ENCODE results near the gene MEAF6. TPM values are rescaled to one million over a fixed set of nuclear protein-coding genes. Genes with fewer than 3 reads are reported as not detected.

MEAF6 gene
- total RNA-seq, 1 donor from 2014 or later = 35.7 TPM

DNA sequence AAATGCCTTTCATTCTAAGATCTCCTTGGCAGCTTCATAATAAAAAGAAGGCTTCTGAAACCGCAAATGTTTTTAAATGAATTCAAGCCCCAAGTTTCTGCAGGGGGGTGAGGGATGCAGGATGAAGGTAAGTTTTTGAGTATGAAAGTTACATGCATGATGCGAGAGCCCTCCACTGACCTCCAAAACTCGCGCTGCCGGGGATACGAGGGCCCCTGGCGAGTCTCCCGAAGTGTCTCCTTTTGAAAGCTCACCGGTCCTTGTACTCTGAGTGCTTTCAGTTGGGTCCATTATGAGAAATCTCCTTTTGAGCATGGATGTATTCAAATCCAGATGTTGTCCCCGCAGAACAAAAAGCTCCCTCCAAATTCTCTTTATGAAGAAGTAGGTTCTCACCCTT is 59.0 kb downstream of the MEAF6 start:
- intact Hi-C loops (cut with micrococcal nuclease) = loop anchor here (5.0 kb wide), 1 partner anchor 227 kb away; no protein-coding TSS in a partner anchor
- DNase-seq (no peak), ATAC-seq (no peak)

DNA sequence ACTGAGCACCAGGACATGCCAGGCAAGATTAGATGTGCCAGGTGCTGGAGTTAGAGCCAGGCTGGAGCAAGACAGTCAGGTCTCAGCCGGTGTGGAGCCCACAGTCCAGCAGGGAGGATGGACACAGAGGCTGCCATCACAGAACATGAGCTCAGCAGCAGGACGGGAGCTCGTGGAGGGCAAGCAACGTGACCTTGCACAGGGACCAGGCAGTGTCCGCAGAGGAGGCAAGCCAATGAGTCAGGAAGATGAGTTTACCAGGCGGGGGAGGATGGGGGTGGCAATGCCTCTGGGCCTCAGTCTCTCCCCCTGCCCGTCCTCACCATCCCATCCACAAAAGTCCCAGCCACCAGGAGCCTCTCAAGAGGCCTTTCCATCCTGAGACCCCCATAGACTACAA is 60.9 kb downstream of the MEAF6 start:
- ATAC-seq (no peak), DNase-seq (no peak)
- intact Hi-C loops (cut with micrococcal nuclease) = no loop called here

DNA sequence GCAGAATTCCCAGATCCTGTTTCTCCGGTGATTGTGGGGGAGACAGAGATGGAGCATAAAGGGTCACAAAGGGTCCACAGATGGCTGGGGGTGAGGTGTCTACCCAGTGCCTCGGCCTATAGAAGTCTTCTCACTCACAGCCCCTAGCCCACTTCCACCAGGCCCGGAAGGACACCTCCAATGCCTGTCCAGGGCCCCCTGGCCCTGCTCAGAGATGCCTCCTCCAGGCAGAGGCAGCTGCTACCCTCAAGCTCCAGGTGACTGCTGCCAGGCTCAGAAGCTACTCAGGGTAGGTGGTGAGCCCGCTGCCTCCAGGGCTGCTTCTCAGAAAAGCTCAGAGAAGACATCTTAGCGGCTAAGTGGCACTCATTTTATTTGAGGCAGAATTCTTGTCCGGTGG is 62.1 kb downstream of the MEAF6 start:
- ATAC-seq = no peak
- intact Hi-C loops (cut with micrococcal nuclease) = no loop called here
- no peak for DNase-seq

DNA sequence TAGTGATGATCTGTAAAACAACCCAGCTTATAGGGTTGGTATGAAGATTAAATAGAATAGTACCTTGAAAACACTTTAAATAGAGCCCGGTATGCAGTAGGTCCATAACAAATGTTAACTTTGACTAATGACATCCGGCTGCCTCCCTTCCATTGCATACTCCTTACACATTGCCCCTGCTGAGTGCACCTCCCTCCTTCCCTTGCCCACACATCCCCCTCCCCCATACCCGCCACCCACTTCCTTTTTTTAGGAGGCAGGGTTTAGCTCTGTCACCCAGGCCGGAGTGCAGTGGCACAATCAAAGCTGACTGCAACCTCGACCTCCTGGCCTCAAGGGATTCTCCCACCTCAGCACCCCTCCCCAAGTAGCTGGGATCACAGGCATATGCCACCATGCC is 64.6 kb downstream of the MEAF6 start:
- intact Hi-C loops (cut with micrococcal nuclease) = no loop called here
- no peak for DNase-seq
- no peak for ATAC-seq

DNA sequence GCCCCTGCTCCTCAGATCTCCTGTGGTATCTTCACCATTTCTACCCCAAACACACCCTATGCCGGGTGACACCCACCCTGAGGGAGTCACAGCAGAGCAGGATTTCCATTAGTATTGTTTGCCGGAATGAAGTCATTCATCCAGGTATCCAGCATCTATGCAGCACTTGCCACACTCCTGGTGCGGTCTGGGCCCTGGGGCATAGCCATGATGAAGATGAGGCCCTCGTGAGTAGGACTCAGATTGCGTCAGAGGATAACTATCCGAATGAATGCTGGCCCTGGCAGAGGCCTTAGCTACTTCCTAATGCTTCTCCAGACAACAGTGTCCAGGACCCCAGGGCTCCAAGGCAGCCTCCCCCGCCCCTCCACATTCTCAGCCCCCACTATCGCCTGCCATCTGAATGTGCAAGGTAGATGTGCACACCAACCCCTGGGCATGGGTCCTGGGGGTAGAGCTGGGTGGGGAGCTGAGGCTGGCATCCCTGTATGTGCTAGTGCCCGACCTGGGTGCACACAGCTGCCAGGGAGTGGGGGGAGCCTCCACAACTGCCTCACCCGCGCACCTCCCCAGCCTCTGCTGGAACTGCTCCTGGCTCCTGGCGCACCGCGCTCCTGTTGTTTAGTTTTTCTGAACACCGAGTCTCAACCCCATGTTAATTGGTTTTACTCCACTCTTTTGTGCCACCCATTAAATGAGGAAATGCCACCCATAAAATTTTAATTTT is 65.7 kb downstream of the MEAF6 start:
- intact Hi-C loops (cut with micrococcal nuclease) = no loop called here
- ATAC-seq = no peak
- DNase-seq = no peak

DNA sequence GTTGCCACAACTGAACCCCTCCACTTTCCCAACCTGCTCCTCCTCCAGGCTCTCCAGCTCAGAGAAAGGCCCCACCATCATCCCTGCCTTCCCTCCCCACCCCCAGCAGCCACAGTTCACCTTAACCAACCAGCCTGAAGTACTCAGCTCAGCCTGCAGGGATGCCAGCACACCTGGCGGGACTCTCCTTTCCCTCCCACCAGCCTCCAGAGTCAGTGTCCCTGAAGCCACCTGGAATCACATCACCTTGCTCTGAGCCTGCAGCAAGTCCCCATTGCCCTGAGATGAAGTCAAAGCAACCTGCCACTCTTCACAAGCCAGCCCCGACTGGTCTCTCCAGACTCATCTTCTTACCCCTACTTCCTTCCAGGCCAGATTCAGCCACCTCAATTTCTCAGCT is 66.4 kb downstream of the MEAF6 start:
- intact Hi-C loops (cut with micrococcal nuclease) = no loop called here
- ATAC-seq (no peak), DNase-seq (no peak)

DNA sequence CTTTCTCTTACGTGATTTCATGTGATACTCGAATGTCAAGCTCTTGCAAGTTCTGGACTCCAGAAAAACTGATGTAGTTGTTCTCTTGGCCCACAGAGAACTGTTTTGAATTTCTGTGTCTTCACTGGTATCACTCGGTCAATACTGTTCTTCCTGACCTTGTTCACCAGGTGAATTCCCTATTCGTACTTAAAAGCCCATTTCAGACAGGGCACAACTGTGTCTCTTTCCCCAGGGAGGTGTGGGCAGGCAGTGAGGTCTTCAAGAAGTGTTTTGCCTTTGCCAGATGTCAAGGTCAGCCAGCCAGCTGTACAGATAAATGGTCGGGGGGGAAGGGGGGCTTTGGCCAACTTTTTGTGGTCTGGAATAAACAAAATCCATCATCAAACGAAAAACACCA is 67.7 kb downstream of the MEAF6 start:
- intact Hi-C loops (cut with micrococcal nuclease) = no loop called here
- no peak for ATAC-seq
- no peak for DNase-seq

DNA sequence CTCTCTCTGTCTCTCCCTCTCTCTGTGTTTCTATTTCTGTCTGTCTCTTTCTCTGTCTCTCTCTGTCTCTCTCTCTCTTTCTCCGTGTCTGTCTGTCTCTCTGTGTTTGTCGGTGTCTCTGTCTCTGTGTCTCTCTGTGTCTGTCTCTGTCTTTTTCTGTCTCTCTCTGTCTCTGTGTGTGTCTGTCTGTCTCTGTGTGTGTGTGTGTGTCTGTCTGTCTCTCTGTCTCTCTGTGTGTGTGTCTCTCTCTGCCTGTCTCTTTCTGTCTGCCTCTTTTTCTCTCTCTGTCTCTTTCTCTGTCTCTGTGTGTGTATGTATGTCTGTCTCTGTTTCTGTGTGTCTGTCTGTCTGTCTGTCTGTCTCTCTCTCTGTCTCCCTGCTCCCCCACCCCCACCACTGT is 71.9 kb downstream of the MEAF6 start:
- DNase-seq = no peak
- ATAC-seq = no peak
- intact Hi-C loops (cut with micrococcal nuclease) = no loop called here

Small RNA genes within 50 kb of the gene (microRNA-seq; reads per million reads assigned to microRNA genes)
- gene MIR5581 (ENCODE audit: borderline number of aligned reads) = not detected
- not detected for gene MIR6732 (ENCODE audit: borderline number of aligned reads)

Other genes starting within 250 kb of the MEAF6 start
- gene ZC3H12A, start 40.2 kb downstream of the MEAF6 start, total RNA-seq = 4.3 TPM
- 9.7 TPM for gene SNIP1, start 39.5 kb upstream of the MEAF6 start, total RNA-seq
- gene DNALI1, start 42.2 kb upstream of the MEAF6 start, total RNA-seq = 2.3 TPM
- gene GNL2, start 81.2 kb upstream of the MEAF6 start, total RNA-seq = 22.1 TPM
- gene RSPO1, start 120.1 kb upstream of the MEAF6 start, total RNA-seq = 0.47 TPM
- 0.32 TPM for gene CDCA8, start 177.8 kb upstream of the MEAF6 start, total RNA-seq

Measured in left ventricle myocardium superior (tissue), 1 donor.